AG04449 (cell line): ENCODE results near the gene BOC.

Experiments
- CTCF ChIA-PET: fragments of 350-600 bp; formaldehyde crosslinking; extraction: SDS; loops from one replicate; lab custom pipeline; 2021; ENCODE audit warnings: antibody characterized with exemption; lab: Yijun Ruan, JAX
- POLR2A ChIA-PET: fragments of 400-600, 350-600 bp; formaldehyde crosslinking; extraction: SDS; loops from one replicate; lab custom pipeline; 2020; ENCODE audit warnings: antibody characterized with exemption, inconsistent platforms; lab: Yijun Ruan, JAX
- DNase-seq: peaks from one replicate; pipeline ENCODE4 v3.0.0-alpha.2; 2010; ENCODE audit warnings: low read depth, low spot score
- H3K4me3 ChIP-seq: 2 replicates; pipeline ENCODE4 v1.5.1; 2011; ENCODE audit warnings: low read depth, mild to moderate bottlenecking, control low read depth, low read length
- CTCF ChIP-seq: IDR thresholded peaks from one replicate; pipeline ENCODE4 v1.5.1; 2011; ENCODE audit warnings: mild to moderate bottlenecking, moderate library complexity, low read length, control low read depth, inconsistent platforms; ENCODE audit not compliant: insufficient read depth; ENCODE audit errors: missing control alignments

The BOC gene

GRCh38 chr3:113225286-113225685 is 13.9 kb downstream of the BOC start:
- no peak overlapping the region for H3K4me3 ChIP-seq
- no peak for TF ChIP-seq CTCF
- ChIA-PET POLR2A (no interaction called here), CTCF (no interaction called here)
- DNase-seq, result no peak

GRCh38 chr3:113226491-113226890 is 15.1 kb downstream of the BOC start:
- no peak overlapping the region for H3K4me3 ChIP-seq
- no peak for DNase-seq
- ChIA-PET POLR2A (no interaction called here), CTCF (interaction anchor here (0.9 to 1.0 kb wide), 2 partner anchors 12 to 17 kb away, joined by 3 read pairs; no protein-coding TSS in a partner anchor)
- TF ChIP-seq CTCF, result no peak

- ChIA-PET POLR2A (no interaction called here), CTCF (interaction anchor here (0.9 to 2.3 kb wide), 6 partner anchors 10 to 62 kb away, joined by 3 to 5 read pairs (median 4); no protein-coding TSS in a partner anchor)
- no peak for DNase-seq
- no peak overlapping the region for H3K4me3 ChIP-seq
- no peak for TF ChIP-seq CTCF
Measured at GRCh38 chr3:113227146-113227545, 15.8 kb downstream of the BOC start.

GRCh38 chr3:113228498-113229286 is 17.3 kb downstream of the BOC start:
- ChIA-PET POLR2A (no interaction called here), CTCF (interaction anchor here (0.7 to 2.3 kb wide), 6 partner anchors 12 to 194 kb away, joined by 3 to 5 read pairs (median 4); no protein-coding TSS in a partner anchor)
- no peak for TF ChIP-seq CTCF
- DNase-seq, result no peak
- no peak overlapping the region for H3K4me3 ChIP-seq

GRCh38 chr3:113231391-113231790 is 20.0 kb downstream of the BOC start:
- TF ChIP-seq CTCF, result no peak
- CTCF ChIA-PET, result interaction anchor here (1.4 kb wide), 1 partner anchor 10 kb away, joined by 4 read pairs; no protein-coding TSS in a partner anchor
- no peak for DNase-seq
- no peak overlapping the region for H3K4me3 ChIP-seq
- POLR2A ChIA-PET, result interaction anchor here (0.7 to 1.8 kb wide), 4 partner anchors 10 to 19 kb away, joined by 3 to 6 read pairs (median 4); no protein-coding TSS in a partner anchor

GRCh38 chr3:113231827-113232253 is 20.5 kb downstream of the BOC start:
- peak; percentile 47 for DNase-seq
- POLR2A ChIA-PET, result interaction anchor here (0.7 to 1.8 kb wide), 5 partner anchors 10 to 21 kb away, joined by 3 to 6 read pairs (median 4); partner anchors contain the start of gene BOC
- TF ChIP-seq CTCF, result no peak
- CTCF ChIA-PET, result interaction anchor here (1.4 to 1.6 kb wide), 3 partner anchors 10 to 17 kb away, joined by 3 to 4 read pairs (median 3); no protein-coding TSS in a partner anchor
- H3K4me3 ChIP-seq, result no peak overlapping the region
